Stomach (tissue), 4 donors: Measurements from ENCODE around the gene BTN2A1.

Experiments used
- POLR2A ChIP-seq, 4 donors: fragments of 450-650 bp; IDR thresholded peaks; one replicate each; pipeline ENCODE4 v1.6.1; 2016; ENCODE audit warnings: antibody characterized with exemption in 4 of 4, control low read depth in 2 of 4, mild to moderate bottlenecking in 1 of 4, moderate library complexity in 1 of 4
- POLR2AphosphoS5 ChIP-seq, 3 donors: sonication (generic); formaldehyde crosslinking; IDR thresholded peaks; one replicate each; pipeline ENCODE4 v1.6.1; 2016; ENCODE audit warnings: antibody characterized with exemption in 3 of 3
- TF ChIP-seq, protein P1 (sequence below), 7 experiments: fragments of 450-650 bp in 4 of 7; fragments of 200-600 bp in 3 of 7; sonication (generic) in 3 of 7; IDR thresholded peaks; one replicate each; pipeline ENCODE4 v1.5.1; 2016 to 2019; ENCODE audit warnings: antibody characterized with exemption in 7 of 7, control low read depth in 2 of 7, mild to moderate bottlenecking in 1 of 7

GRCh38 chr6:26415036-26415614 lies 42.6 kb upstream of the BTN2A1 start:
- TF ChIP-seq, protein P1, sequence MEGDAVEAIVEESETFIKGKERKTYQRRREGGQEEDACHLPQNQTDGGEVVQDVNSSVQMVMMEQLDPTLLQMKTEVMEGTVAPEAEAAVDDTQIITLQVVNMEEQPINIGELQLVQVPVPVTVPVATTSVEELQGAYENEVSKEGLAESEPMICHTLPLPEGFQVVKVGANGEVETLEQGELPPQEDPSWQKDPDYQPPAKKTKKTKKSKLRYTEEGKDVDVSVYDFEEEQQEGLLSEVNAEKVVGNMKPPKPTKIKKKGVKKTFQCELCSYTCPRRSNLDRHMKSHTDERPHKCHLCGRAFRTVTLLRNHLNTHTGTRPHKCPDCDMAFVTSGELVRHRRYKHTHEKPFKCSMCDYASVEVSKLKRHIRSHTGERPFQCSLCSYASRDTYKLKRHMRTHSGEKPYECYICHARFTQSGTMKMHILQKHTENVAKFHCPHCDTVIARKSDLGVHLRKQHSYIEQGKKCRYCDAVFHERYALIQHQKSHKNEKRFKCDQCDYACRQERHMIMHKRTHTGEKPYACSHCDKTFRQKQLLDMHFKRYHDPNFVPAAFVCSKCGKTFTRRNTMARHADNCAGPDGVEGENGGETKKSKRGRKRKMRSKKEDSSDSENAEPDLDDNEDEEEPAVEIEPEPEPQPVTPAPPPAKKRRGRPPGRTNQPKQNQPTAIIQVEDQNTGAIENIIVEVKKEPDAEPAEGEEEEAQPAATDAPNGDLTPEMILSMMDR (IDR thresholded peaks at IDR 0.05) = no peak
- no peak for TF ChIP-seq POLR2A (IDR thresholded peaks at IDR 0.05)
- TF ChIP-seq POLR2AphosphoS5 (IDR thresholded peaks at IDR 0.05) = no peak
